HG03097 (cell line): ENCODE measurements around the gene RAX.

Experiments
- ATAC-seq: cut with Tn5 transposase; IDR thresholded peaks from one replicate; pipeline ENCODE4 v1.9.1; 2021; ENCODE audit not compliant: unreplicated experiment, low FRiP score

RAX gene

GRCh38 chr18:59272891-59273758 is at the start of gene RAX:
RAX (minus strand) TSS chr18:59273454; CDS start chr18:59273206, 248 bp downstream.
- peak; percentile 65 for ATAC-seq

DNA sequence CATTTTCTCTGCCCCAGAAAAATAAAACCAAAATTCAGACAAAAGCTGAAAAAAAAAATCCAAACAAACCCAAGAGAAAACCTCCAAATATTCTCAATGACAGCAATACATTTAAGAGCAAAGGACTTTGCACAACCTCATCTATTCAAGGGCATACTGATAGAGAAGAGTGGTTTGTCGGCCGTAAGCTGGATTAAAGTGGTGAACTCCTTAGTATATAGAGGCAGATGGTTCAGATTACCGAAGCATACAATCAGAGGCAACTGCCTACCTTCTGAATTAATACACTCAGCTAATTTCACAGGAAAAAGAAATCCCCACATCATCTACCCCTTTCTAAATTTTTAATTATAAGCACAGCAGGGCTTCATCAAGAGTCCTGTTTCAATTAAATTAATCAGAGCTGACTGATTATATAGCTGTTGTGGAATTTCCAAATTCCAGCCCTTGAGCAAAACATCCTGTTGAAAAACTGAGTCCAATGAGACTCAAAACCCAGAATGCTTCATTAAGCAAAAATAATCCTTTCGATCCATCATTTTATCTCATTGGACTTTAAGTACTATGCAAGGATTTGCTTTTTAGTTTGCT is 45.3 kb upstream of the RAX start, which contains the start of gene CPLX4:
CPLX4 (minus strand) TSS at position 190 of the 591 bp plus-strand sequence; CDS start at position 3, 187 bp downstream.
- no peak for ATAC-seq

- ATAC-seq, result no peak
Measured at GRCh38 chr18:59311631-59312030, 38.4 kb upstream of the RAX start.

GRCh38 chr18:59308938-59309260 is 35.6 kb upstream of the RAX start:
- ATAC-seq, result no peak

- ATAC-seq, result peak; percentile 58
Measured at GRCh38 chr18:59308248-59308937, 35.1 kb upstream of the RAX start.

DNA sequence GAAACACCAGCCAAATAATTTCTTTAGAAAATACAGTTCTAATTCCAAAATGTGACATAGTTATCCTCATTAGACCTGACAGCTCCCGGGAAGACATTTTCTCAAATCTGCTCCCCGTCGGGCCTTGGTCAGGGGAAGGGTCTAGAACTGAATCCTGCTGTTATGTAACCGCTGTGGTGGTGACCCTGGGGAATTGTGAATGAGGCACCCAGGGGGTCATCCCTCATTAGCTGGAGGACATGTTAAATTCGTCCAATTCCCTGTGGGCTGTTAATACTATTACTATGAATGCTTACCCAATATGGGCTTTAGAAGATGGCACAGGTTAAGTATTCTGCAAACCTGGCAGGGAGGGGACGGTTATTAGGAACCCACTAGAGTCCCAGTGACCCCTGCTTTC is 33.4 kb upstream of the RAX start:
- ATAC-seq, result no peak

GRCh38 chr18:59305295-59305694 is 32.0 kb upstream of the RAX start:
- ATAC-seq, result no peak

DNA sequence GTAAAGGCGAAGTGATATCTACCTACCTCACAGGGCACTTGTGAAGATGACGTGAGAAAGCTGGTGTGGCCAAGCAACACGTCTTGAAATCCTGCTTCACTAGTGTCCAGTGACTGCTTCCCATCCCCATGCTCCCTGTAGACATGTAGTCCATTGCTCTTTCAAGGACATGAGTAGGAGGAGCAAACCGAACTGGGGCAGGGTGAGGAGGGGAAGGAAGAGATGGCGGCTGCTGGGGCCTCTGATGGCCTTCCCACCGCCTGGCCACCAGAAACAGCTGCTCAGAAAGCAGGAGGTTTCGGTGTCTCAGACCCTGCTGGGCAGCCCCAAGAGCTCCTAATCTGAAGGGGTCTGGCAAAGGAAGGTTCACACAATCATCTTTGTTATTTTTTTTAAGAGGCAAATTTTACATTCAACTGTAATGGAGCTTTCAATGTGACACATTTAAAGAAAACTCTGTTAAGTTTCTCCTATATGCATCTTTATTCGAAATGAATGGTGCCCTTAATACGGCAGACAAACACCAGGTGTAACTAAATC is 30.5 kb upstream of the RAX start:
- no peak for ATAC-seq

GRCh38 chr18:59303006-59303405 is 29.8 kb upstream of the RAX start:
- ATAC-seq, result no peak

- ATAC-seq, result no peak
Measured at GRCh38 chr18:59301929-59302328, 28.7 kb upstream of the RAX start.

DNA sequence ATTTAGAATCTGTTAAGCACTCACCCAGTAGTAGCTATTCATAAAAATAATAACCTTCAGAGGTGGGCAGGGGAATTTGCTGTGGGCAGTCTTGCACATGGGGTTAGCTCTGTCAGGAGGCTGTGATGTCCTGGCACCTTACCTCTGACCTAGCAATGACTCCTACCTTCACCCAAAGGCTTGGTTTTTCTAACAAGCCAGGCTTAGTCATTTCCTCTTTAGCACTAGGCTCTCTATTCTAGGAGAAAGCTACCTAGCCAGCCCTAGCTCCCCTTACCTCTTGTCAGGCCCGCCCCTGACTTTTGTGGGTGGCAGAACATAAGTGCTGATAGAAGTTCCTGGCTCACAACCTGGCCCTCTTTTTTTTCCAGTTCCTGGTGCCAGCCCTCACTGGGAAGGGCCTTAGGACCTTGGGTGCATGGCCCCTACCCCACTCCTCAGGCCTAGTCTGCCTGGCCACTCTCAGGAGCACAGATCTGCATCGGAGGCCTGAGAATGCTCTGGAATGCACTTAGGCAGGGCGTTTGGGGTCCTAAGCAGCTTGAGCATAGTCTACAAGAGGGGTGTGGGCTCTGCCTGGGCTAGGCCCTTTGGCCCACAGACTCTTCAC is 27.5 kb upstream of the RAX start:
- no peak for ATAC-seq

GRCh38 chr18:59298871-59299270 is 25.6 kb upstream of the RAX start:
- ATAC-seq, result no peak

- no peak for ATAC-seq
Measured at GRCh38 chr18:59293317-59293716, 20.1 kb upstream of the RAX start.

GRCh38 chr18:59286341-59286740 is 13.1 kb upstream of the RAX start:
- ATAC-seq, result no peak

DNA sequence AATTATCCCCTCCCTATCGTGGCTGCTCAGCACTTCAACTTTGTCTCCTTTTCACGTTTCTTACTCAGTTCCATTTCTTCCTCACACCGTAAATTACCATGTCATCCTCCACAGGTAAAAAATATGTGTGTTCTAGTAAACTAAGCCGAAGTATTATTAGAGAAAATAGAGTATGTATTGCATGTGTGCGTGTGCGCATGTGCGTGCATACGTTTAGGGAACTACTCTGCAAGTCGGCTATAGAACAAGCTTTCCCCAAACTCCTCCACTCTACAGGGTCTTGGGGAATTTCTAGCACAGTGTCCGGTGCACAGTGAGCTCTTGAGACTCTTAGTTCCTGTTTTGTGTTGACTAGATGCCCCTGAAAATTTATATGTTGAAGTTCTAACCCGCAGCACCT is 9.1 kb upstream of the RAX start:
- no peak for ATAC-seq

GRCh38 chr18:59279722-59280121 is 6.5 kb upstream of the RAX start:
- ATAC-seq, result no peak

DNA sequence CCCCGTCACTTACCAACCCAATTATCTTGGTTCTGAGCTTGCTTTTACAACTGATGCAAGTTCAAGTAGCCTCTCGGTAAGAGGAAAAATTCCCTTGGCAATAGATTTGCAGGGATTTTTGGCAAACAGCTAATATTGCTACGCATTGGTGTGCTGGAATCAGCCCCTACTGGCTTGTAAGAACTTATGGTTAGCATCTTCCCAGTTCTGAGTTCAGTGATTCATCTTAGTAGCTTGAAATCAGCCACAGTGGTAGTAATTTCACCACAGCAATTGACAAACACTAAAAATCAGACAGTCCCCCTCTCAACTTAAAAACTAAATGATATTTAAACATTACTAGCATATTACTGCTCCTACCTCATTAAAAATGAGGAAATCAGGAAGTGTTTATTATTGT is 5.9 kb upstream of the RAX start:
- no peak for ATAC-seq

DNA sequence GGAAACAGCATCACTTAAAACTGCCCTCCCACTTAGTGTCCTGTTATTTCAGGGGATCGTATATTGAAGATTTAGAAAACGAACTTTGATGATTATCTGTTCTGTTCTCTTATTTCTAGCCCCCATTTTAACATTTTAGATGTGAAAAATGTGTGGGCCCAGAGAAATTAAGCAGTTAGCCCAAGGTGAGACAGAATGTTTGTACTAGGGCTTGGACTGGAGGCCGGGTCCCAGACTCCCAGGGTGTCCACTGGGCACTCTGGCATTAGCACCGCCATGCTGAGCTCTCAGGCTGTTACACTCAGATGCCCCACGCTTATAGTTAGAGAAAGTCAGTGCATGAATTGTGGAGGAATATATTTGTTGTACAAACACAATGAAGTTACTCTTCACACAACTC is 5.5 kb upstream of the RAX start:
- ATAC-seq, result no peak

- ATAC-seq, result no peak
Measured at GRCh38 chr18:59276047-59276446, 2.8 kb upstream of the RAX start.

- no peak for ATAC-seq
Measured at GRCh38 chr18:59275406-59275949, 2.2 kb upstream of the RAX start.

GRCh38 chr18:59274533-59274928 is 1.3 kb upstream of the RAX start:
- ATAC-seq, result no peak
